T47D (cell line): ENCODE data around the gene HBS1L.

Experiments
- DNase-seq, 2 experiments: peaks; one replicate each; pipeline versions ENCODE4 v3.0.0 to v3.0.0-alpha.2; 2011 to 2012; ENCODE audit warnings: low read depth in 1 of 2, low spot score in 1 of 2
- JUND ChIP-seq: IDR thresholded peaks from 2 replicates; pipeline ENCODE4 v1.6.1; 2012; ENCODE audit warnings: low read depth
- in situ Hi-C: cut with HindIII; loops from 2 replicates; pipeline ENCODE4 v1.10.0; 2016; ENCODE audit warnings: low sequenced_read_pairs, low pct_unique_long_range_greater_than_20kb

The HBS1L gene

GRCh38 chr6:134921276-134921675 lies 133.3 kb downstream of the HBS1L start:
- no peak for DNase-seq
- TF ChIP-seq JUND, result no peak
- in situ Hi-C loops, result no loop called here

GRCh38 chr6:134920422-134920821 lies 134.2 kb downstream of the HBS1L start:
- DNase-seq, result no peak
- no peak for TF ChIP-seq JUND
- in situ Hi-C loops, result no loop called here

GRCh38 chr6:134918418-134918961 lies 136.1 kb downstream of the HBS1L start:
- no peak for DNase-seq
- TF ChIP-seq JUND, result no peak
- in situ Hi-C loops, result no loop called here

GRCh38 chr6:134911547-134911946 lies 143.1 kb downstream of the HBS1L start:
- DNase-seq, result no peak
- TF ChIP-seq JUND, result no peak
- in situ Hi-C loops, result no loop called here

- no peak for TF ChIP-seq JUND
- no peak for DNase-seq
- in situ Hi-C loops, result no loop called here
These were observed 144.1 kb downstream of the HBS1L start for GRCh38 chr6:134910593-134910935.
